Measurements from ENCODE around the gene ZDHHC24. TPM values are rescaled to one million over a fixed set of nuclear protein-coding genes. Genes with fewer than 3 reads are reported as not detected.

ZDHHC24 gene
- total RNA-seq, 2 donors from 2014 or later, result 7.7 to 10.7 TPM

DNA sequence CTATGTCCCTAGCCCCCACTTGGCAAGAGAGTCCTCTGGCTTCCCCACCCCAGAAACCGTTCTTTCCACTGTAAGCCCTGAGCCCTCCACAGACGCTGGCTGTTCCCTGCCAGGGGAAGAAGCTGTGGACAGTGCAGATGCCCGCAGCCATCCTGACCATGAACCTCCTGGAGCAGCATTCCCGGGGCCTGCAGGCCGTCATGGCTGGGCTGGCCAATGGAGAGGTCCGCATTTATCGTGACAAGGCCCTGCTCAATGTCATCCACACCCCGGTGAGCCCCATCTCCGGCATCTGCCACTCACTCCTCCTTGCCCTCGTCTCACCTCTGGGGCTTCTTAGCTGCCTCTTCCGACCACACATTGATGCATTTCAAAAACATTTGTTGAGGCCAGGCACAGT, 22.2 kb downstream of the ZDHHC24 start:
- H3K4me1 ChIP-seq, result no peaks in the 10 kb centered on the region
- intact Hi-C loops (cut with DNase I), result no loop called here
- H3K9ac ChIP-seq (ENCODE audit: low read depth in 2 of 2, low read length in 2 of 2), result no peak overlapping the region
- TF ChIP-seq, protein P1, sequence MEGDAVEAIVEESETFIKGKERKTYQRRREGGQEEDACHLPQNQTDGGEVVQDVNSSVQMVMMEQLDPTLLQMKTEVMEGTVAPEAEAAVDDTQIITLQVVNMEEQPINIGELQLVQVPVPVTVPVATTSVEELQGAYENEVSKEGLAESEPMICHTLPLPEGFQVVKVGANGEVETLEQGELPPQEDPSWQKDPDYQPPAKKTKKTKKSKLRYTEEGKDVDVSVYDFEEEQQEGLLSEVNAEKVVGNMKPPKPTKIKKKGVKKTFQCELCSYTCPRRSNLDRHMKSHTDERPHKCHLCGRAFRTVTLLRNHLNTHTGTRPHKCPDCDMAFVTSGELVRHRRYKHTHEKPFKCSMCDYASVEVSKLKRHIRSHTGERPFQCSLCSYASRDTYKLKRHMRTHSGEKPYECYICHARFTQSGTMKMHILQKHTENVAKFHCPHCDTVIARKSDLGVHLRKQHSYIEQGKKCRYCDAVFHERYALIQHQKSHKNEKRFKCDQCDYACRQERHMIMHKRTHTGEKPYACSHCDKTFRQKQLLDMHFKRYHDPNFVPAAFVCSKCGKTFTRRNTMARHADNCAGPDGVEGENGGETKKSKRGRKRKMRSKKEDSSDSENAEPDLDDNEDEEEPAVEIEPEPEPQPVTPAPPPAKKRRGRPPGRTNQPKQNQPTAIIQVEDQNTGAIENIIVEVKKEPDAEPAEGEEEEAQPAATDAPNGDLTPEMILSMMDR (IDR thresholded peaks at IDR 0.05), result no peak
- no peak overlapping the region for H3K4me3 ChIP-seq
- H3K27me3 ChIP-seq, result no peaks in the 10 kb centered on the region
- H3K27ac ChIP-seq, result no peak overlapping the region
- no peaks in the 10 kb centered on the region for H3K9me3 ChIP-seq
- no peak for DNase-seq
- no peaks in the 10 kb centered on the region for H3K36me3 ChIP-seq

DNA sequence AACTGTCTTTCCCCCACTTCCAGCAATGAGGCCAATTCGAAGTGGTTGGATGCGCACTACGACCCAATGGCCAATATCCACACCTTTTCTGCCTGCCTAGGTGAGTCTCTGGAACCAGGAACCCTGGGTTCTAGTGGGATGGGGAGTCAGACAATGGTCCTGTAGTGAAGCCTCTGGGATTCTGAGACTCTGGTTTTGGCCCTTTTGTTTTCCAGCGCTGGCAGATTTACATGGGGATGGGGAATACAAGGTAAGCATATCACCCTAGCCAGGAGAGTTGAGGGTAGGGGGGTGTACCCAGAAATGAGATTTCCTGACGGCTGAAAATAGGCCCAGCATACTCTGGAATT, 34.9 kb downstream of the ZDHHC24 start:
- intact Hi-C loops (cut with DNase I), result no loop called here
- H3K27ac ChIP-seq, result no peak overlapping the region

DNA sequence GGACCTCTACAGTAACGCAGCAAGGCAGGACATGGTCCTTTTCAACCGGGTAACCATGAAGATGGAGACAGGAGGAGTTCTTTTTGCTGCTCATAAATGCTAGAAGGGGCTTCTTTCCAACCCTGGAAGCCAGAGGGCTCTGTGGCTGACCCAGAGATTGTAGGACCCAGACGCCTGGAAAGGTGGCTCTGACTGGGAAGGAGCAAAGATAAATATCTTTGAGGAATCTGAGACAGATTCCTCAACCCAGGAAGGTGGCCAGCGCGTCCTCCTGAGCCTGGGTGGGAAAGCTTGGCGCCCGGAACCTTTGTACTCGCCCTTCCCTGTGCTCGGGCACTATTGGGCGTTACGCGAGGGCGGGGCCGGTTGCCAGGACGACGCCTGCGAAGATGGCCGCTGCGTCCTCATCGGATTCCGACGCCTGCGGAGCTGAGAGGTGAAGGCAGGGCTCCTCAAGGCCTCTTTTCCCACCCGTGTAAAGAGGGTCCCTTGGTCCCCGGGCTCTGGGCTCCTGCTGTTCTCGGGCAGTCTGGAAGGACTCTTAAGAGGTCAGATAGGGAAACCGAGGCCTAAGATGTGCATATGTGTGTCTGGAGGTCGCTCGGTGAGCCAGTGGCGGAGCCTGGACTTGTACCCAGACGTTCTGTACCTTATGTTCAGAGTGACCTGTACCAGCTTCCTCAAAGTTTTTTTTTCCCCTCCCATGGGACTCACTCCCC, 35.4 kb downstream of the ZDHHC24 start, which contains the start of gene BBS1:
TSS of gene BBS1 (plus strand) at position 365 of the 719 bp plus-strand sequence. CDS start at position 390, 25 bp downstream.
- peak; percentile 88 for DNase-seq
- Histone ChIP-seq H3K4me1 (peaks cover 2% of the 10 kb centered on the region), H3K9ac (ENCODE audit: low read depth in 2 of 2, low read length in 2 of 2) (peak within 1 kb of the TSS; percentile 59 to 77), H3K36me3 (no peaks in the 10 kb centered on the region), H3K27me3 (no peaks in the 10 kb centered on the region), H3K4me3 (peak within 1 kb of the TSS; percentile 84), H3K9me3 (no peaks in the 10 kb centered on the region), H3K27ac (no peak within 1 kb of the TSS)
- TF ChIP-seq, protein P1 (IDR thresholded peaks at IDR 0.05), result no peak
- intact Hi-C loops (cut with DNase I), result no loop called here

More for the DNA sequence above, 34.9 kb downstream of the ZDHHC24 start:
- peak overlapping the region; percentile 84 for H3K4me3 ChIP-seq
- no peaks in the 10 kb centered on the region for H3K36me3 ChIP-seq
- peak overlapping the region; percentile 59 to 77 for H3K9ac ChIP-seq (ENCODE audit: low read depth in 2 of 2, low read length in 2 of 2)
- H3K27me3 ChIP-seq, result no peaks in the 10 kb centered on the region
- H3K4me1 ChIP-seq, result peaks cover 2% of the 10 kb centered on the region
- no peak for DNase-seq
- H3K9me3 ChIP-seq, result no peaks in the 10 kb centered on the region
- TF ChIP-seq, protein P1 (IDR thresholded peaks at IDR 0.05), result no peak

DNA sequence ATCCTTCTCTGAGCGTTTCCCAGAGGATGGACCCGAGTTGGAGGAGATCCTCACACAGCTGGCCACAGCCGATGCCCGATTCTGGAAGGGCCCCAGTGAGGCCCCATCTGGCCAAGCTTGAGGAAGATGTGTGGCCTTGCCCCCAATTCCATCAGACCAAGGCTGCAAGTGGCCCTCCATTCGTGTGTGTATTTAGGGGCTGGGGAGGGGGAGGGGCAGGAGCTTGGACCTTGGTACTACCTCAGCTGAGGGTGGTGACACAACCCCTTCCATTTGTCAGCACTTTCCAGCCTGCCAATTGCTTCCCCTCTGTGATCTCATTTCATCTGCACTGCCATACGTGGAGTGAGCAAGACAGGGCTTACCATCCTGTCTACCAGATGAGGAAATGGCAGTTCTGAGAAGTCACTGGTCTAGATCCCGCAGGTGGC, 36.7 kb downstream of the ZDHHC24 start:
- H3K4me1 ChIP-seq, result peaks cover 2% of the 10 kb centered on the region
- no peaks in the 10 kb centered on the region for H3K36me3 ChIP-seq
- H3K27ac ChIP-seq, result no peak overlapping the region
- no peaks in the 10 kb centered on the region for H3K9me3 ChIP-seq
- no peaks in the 10 kb centered on the region for H3K27me3 ChIP-seq
- H3K9ac ChIP-seq (ENCODE audit: low read depth in 2 of 2, low read length in 2 of 2), result no peak overlapping the region
- H3K4me3 ChIP-seq, result no peak overlapping the region
- no peak for DNase-seq
- intact Hi-C loops (cut with DNase I), result no loop called here
- TF ChIP-seq, protein P1 (IDR thresholded peaks at IDR 0.05), result no peak

DNA sequence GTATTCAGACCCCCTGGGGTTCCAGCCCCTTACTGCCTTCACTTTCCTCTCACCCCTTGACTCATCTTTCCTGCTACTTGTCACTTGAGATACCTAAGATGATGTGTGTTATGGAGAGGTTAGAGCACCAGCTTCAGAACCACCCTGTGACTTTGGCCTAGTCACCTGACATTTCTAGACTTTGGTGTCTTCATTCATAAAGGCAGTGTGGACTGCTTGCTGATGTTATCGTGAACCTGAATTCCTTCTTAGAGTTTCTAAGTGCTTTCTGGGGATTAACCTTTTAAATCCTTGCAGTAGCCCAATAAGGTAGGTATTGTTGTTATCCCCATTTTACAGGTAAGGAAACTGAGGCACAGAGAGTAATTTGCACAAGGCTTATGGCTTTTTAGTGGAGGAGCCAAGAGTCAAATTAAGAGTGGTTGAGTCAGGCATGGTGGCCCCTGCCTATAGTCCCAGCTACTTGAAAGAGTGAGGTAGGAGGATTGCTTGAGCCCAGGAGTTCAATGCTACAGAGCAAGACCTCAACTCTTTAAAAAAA, 40.5 kb downstream of the ZDHHC24 start:
- H3K36me3 ChIP-seq, result no peaks in the 10 kb centered on the region
- no peak for DNase-seq
- H3K4me1 ChIP-seq, result no peaks in the 10 kb centered on the region
- no peak overlapping the region for H3K27ac ChIP-seq
- TF ChIP-seq, protein P1 (IDR thresholded peaks at IDR 0.05), result no peak
- no peaks in the 10 kb centered on the region for H3K9me3 ChIP-seq
- no peak overlapping the region for H3K9ac ChIP-seq (ENCODE audit: low read depth in 2 of 2, low read length in 2 of 2)
- intact Hi-C loops (cut with DNase I), result no loop called here
- no peaks in the 10 kb centered on the region for H3K27me3 ChIP-seq
- H3K4me3 ChIP-seq, result no peak overlapping the region

All from colonic mucosa (tissue), 4 donors.